Measurements from ENCODE around the gene TBC1D1.

TBC1D1 gene

DNA sequence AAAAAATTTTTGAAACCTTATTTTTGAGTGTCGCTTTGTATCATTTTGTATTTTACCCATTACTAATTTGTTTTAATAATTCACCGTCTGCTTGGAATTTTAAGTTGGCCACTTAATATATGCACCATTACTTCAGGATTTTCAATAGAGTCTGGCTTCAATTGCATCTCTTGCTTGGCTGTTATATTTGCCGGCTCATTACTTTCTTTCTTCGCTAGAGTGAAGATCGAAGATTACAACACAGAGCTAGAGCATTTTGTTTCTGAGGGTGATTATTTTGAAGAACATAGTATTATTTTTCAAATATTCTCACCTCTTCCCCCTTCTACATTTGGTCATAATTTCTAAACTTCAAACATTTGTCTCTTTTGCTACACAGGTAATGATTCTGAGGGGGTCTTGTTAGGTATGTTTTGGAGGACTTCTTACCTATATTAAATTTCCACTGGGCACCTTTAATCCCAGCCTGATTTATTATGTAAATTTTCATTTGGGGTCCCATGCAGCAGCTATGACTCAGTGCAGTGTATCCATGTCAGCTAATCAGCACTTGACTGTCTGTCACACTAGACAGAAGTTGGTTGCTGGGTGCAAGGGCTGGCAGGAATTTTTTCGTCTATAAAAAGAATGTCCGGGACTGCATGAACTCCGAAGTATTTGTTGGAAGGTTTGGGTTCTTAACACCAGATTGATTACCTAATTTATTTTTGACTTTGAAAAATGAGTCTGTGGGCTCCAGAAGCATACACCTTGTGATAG lies 18.6 kb downstream of the TBC1D1 start:
- Histone ChIP-seq H2BK15ac (ENCODE audit: low read length) (no peak overlapping the region), H3K4ac (ENCODE audit: low read length) (no peak overlapping the region), H3K79me1 (ENCODE audit: low read depth, low read length) (no peaks in the 10 kb centered on the region), H3K27ac (replicated peaks; ENCODE audit: low read length) (no peak overlapping the region), H3K4me2 (ENCODE audit: insufficient read depth, low read length, poor library complexity, severe bottlenecking) (no peak overlapping the region), H3K23ac (ENCODE audit: low read depth, low read length, poor library complexity) (no peak overlapping the region), H2BK5ac (ENCODE audit: low read length) (no peak overlapping the region), H2BK12ac (ENCODE audit: low read length) (no peak overlapping the region), H3K18ac (ENCODE audit: low read length) (no peak overlapping the region), H2BK120ac (ENCODE audit: low read depth, low read length) (no peak overlapping the region), H4K8ac (ENCODE audit: low read depth, low read length) (no peak overlapping the region), H3K27me3 (ENCODE audit: control insufficient read depth in 3 of 3, insufficient read depth in 3 of 3, low read depth in 1 of 3, low read length in 3 of 3) (peaks cover 0 to 18% (median 0%) of the 10 kb centered on the region in 3 experiments), H2AFZ (ENCODE audit: low read length) (no peak overlapping the region), H4K91ac (ENCODE audit: low read depth, low read length, poor library complexity) (no peak overlapping the region), H3K9me3 (replicated peaks in 1 of 2; ENCODE audit: control insufficient read depth in 2 of 2, insufficient read depth in 1 of 2, low read depth in 1 of 2, low read length in 2 of 2) (peaks cover 0 to 1% of the 10 kb centered on the region in 2 donors), H3K14ac (ENCODE audit: low read length) (no peak overlapping the region), H3K4me1 (ENCODE audit: control insufficient read depth in 2 of 2, insufficient read depth in 1 of 2, low read depth in 1 of 2, low read length in 2 of 2) (peaks cover 0 to 12% of the 10 kb centered on the region in 2 donors), H3K4me3 (ENCODE audit: low read length in 2 of 2) (no peak overlapping the region), H2AK5ac (ENCODE audit: low read depth, low read length) (no peak overlapping the region), H3K36me3 (replicated peaks in 1 of 2; ENCODE audit: control insufficient read depth in 2 of 2, insufficient read depth in 2 of 2, low read length in 2 of 2) (no peaks in the 10 kb centered on the region), H3K9ac (ENCODE audit: low read depth, low read length, poor library complexity) (no peak overlapping the region)
- WGBS, 2 donors (ENCODE audit: extremely low coverage in 2 of 2, insufficient read length in 2 of 2, insufficient replicate concordance in 1 of 2) = no CpG with 5 or more reads among the region's 8 CpGs
- no peak for DNase-seq (ENCODE audit: low spot score)

DNA sequence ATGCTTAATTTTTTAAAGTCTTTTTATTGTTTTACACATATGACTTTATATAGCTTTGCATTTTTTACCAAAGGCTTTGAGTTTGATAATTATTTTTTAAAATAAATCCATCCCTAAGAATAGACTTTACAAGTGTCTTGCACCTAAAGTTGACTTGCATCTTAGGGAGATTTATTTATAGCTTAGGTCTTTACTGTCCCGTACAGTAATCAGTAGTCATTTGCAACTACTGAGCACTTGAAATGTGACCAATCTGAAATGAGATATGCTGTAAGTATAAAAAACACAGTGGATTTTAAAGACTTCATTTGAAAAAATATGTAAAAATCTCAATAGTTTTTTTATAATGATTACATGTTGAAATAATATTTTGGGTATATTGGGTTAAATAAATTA lies 19.2 kb downstream of the TBC1D1 start:
- Histone ChIP-seq H4K8ac (ENCODE audit: low read depth, low read length) (no peak overlapping the region), H3K9ac (ENCODE audit: low read depth, low read length, poor library complexity) (no peak overlapping the region), H2AK5ac (ENCODE audit: low read depth, low read length) (no peak overlapping the region), H3K4me2 (ENCODE audit: insufficient read depth, low read length, poor library complexity, severe bottlenecking) (no peak overlapping the region), H2BK120ac (ENCODE audit: low read depth, low read length) (no peak overlapping the region), H2BK5ac (ENCODE audit: low read length) (no peak overlapping the region), H3K23ac (ENCODE audit: low read depth, low read length, poor library complexity) (no peak overlapping the region), H3K36me3 (replicated peaks in 1 of 2; ENCODE audit: control insufficient read depth in 2 of 2, insufficient read depth in 2 of 2, low read length in 2 of 2) (no peaks in the 10 kb centered on the region), H3K4me3 (ENCODE audit: low read length in 2 of 2) (no peak overlapping the region), H3K27ac (replicated peaks; ENCODE audit: low read length) (no peak overlapping the region), H3K9me3 (replicated peaks in 1 of 2; ENCODE audit: control insufficient read depth in 2 of 2, insufficient read depth in 1 of 2, low read depth in 1 of 2, low read length in 2 of 2) (peaks cover 0 to 1% of the 10 kb centered on the region in 2 donors), H3K4me1 (ENCODE audit: control insufficient read depth in 2 of 2, insufficient read depth in 1 of 2, low read depth in 1 of 2, low read length in 2 of 2) (peaks cover 0 to 12% of the 10 kb centered on the region in 2 donors), H2AFZ (ENCODE audit: low read length) (no peak overlapping the region), H2BK15ac (ENCODE audit: low read length) (no peak overlapping the region), H4K91ac (ENCODE audit: low read depth, low read length, poor library complexity) (no peak overlapping the region), H3K18ac (ENCODE audit: low read length) (no peak overlapping the region), H3K4ac (ENCODE audit: low read length) (no peak overlapping the region), H3K79me1 (ENCODE audit: low read depth, low read length) (no peaks in the 10 kb centered on the region), H3K27me3 (ENCODE audit: control insufficient read depth in 3 of 3, insufficient read depth in 3 of 3, low read depth in 1 of 3, low read length in 3 of 3) (peaks cover 0 to 13% (median 0%) of the 10 kb centered on the region in 3 experiments), H2BK12ac (ENCODE audit: low read length) (no peak overlapping the region), H3K14ac (ENCODE audit: low read length) (no peak overlapping the region)
- WGBS, 2 donors (ENCODE audit: extremely low coverage in 2 of 2, insufficient read length in 2 of 2, insufficient replicate concordance in 1 of 2) = no CpG with 5 or more reads among the region's 1 CpG
- DNase-seq (ENCODE audit: low spot score) = no peak

DNA sequence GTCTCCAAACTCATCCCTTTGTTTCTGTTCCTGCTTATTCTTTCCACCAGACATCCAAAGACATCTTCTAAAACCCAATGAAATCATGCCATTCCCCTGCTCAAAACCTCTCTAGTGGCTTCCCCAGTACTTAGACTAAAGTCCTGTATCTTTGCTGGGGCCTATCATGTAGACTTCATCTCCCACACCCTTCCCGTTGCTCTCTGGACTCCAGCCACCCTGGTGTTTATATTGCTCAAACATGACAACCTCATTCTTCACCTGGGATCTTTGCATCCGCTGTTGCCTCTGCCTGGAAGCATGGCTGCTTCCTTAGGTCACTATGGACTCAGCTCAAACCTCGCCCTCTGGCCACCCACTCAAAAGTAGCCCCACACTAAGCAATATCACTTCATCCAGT lies 23.7 kb downstream of the TBC1D1 start:
- no peak overlapping the region for H2BK5ac ChIP-seq (ENCODE audit: low read length)
- no peak overlapping the region for H3K27ac ChIP-seq (replicated peaks; ENCODE audit: low read length)
- no peak overlapping the region for H3K4me2 ChIP-seq (ENCODE audit: insufficient read depth, low read length, poor library complexity, severe bottlenecking)
- no peak overlapping the region for H2AFZ ChIP-seq (ENCODE audit: low read length)
- no peaks in the 10 kb centered on the region for H3K79me1 ChIP-seq (ENCODE audit: low read depth, low read length)
- DNase-seq (ENCODE audit: low spot score) = no peak
- no peak overlapping the region for H3K4me3 ChIP-seq (ENCODE audit: low read length in 2 of 2)
- no peak overlapping the region for H3K14ac ChIP-seq (ENCODE audit: low read length)
- H3K27me3 ChIP-seq (ENCODE audit: control insufficient read depth in 3 of 3, insufficient read depth in 3 of 3, low read depth in 1 of 3, low read length in 3 of 3) = peaks cover 0 to 5% (median 0%) of the 10 kb centered on the region in 3 experiments
- peaks cover 0 to 6% of the 10 kb centered on the region in 2 donors for H3K4me1 ChIP-seq (ENCODE audit: control insufficient read depth in 2 of 2, insufficient read depth in 1 of 2, low read depth in 1 of 2, low read length in 2 of 2)
- H3K9me3 ChIP-seq (replicated peaks in 1 of 2; ENCODE audit: control insufficient read depth in 2 of 2, insufficient read depth in 1 of 2, low read depth in 1 of 2, low read length in 2 of 2) = no peaks in the 10 kb centered on the region
- WGBS, 2 donors (ENCODE audit: extremely low coverage in 2 of 2, insufficient read length in 2 of 2, insufficient replicate concordance in 1 of 2) = no CpG with 5 or more reads among the region's 3 CpGs
- no peak overlapping the region for H2BK15ac ChIP-seq (ENCODE audit: low read length)
- H3K9ac ChIP-seq (ENCODE audit: low read depth, low read length, poor library complexity) = no peak overlapping the region
- no peak overlapping the region for H3K18ac ChIP-seq (ENCODE audit: low read length)
- no peaks in the 10 kb centered on the region for H3K36me3 ChIP-seq (replicated peaks in 1 of 2; ENCODE audit: control insufficient read depth in 2 of 2, insufficient read depth in 2 of 2, low read length in 2 of 2)
- no peak overlapping the region for H3K4ac ChIP-seq (ENCODE audit: low read length)
- H4K91ac ChIP-seq (ENCODE audit: low read depth, low read length, poor library complexity) = no peak overlapping the region
- H3K23ac ChIP-seq (ENCODE audit: low read depth, low read length, poor library complexity) = no peak overlapping the region
- no peak overlapping the region for H2BK120ac ChIP-seq (ENCODE audit: low read depth, low read length)
- no peak overlapping the region for H2BK12ac ChIP-seq (ENCODE audit: low read length)
- H4K8ac ChIP-seq (ENCODE audit: low read depth, low read length) = no peak overlapping the region
- H2AK5ac ChIP-seq (ENCODE audit: low read depth, low read length) = no peak overlapping the region

DNA sequence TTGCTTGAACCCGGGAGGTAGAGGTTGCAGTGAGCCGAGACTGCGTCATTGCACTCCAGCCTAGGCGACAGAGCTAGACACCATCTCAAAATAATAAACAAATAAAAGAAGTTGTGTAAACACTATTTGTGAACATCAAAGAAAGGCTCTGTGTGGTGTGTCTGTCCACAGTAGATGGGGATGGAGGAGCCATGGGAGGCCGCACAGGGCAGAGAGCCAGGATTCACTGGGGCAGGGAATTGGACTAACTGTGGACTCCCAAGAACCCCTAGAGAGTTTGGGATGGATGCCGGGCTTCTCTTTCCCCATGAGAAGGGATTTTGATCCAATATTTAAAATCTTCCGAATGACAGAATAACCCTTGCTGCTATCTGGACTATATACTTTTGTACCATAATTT lies 26.5 kb downstream of the TBC1D1 start:
- Histone ChIP-seq H3K4ac (ENCODE audit: low read length) (no peak overlapping the region), H2AK5ac (ENCODE audit: low read depth, low read length) (no peak overlapping the region), H4K8ac (ENCODE audit: low read depth, low read length) (no peak overlapping the region), H2BK5ac (ENCODE audit: low read length) (no peak overlapping the region), H3K4me1 (ENCODE audit: control insufficient read depth in 2 of 2, insufficient read depth in 1 of 2, low read depth in 1 of 2, low read length in 2 of 2) (no peaks in the 10 kb centered on the region), H3K18ac (ENCODE audit: low read length) (no peak overlapping the region), H3K79me1 (ENCODE audit: low read depth, low read length) (no peaks in the 10 kb centered on the region), H3K9ac (ENCODE audit: low read depth, low read length, poor library complexity) (no peak overlapping the region), H4K91ac (ENCODE audit: low read depth, low read length, poor library complexity) (no peak overlapping the region), H3K4me3 (ENCODE audit: low read length in 2 of 2) (no peak overlapping the region), H2BK120ac (ENCODE audit: low read depth, low read length) (no peak overlapping the region), H3K4me2 (ENCODE audit: insufficient read depth, low read length, poor library complexity, severe bottlenecking) (no peak overlapping the region), H3K27ac (replicated peaks; ENCODE audit: low read length) (no peak overlapping the region), H2AFZ (ENCODE audit: low read length) (no peak overlapping the region), H3K14ac (ENCODE audit: low read length) (no peak overlapping the region), H3K9me3 (replicated peaks in 1 of 2; ENCODE audit: control insufficient read depth in 2 of 2, insufficient read depth in 1 of 2, low read depth in 1 of 2, low read length in 2 of 2) (no peaks in the 10 kb centered on the region), H3K27me3 (ENCODE audit: control insufficient read depth in 3 of 3, insufficient read depth in 3 of 3, low read depth in 1 of 3, low read length in 3 of 3) (peaks cover 0 to 5% (median 0%) of the 10 kb centered on the region in 3 experiments), H2BK15ac (ENCODE audit: low read length) (no peak overlapping the region), H3K23ac (ENCODE audit: low read depth, low read length, poor library complexity) (no peak overlapping the region), H3K36me3 (replicated peaks in 1 of 2; ENCODE audit: control insufficient read depth in 2 of 2, insufficient read depth in 2 of 2, low read length in 2 of 2) (no peaks in the 10 kb centered on the region), H2BK12ac (ENCODE audit: low read length) (no peak overlapping the region)
- whole genome bisulfite sequencing, 2 donors (ENCODE audit: extremely low coverage in 2 of 2, insufficient read length in 2 of 2, insufficient replicate concordance in 1 of 2) = no CpG with 5 or more reads among the region's 7 CpGs
- DNase-seq (ENCODE audit: low spot score) = no peak

All from neuronal stem cell (in vitro differentiated cells).